Central memory CD4-positive, alpha-beta T cell (primary cell): ENCODE data around the gene AOPEP.
"Not testable (repeated sequence)": the region's sequence is repeated elsewhere in the genome, so short reads cannot be mapped to it uniquely, and the experiment has no call there.

Experiments
- DNase-seq: peaks from one replicate; pipeline ENCODE4 v3.0.0; 2022

Gene AOPEP

GRCh38 chr9:94819161-94819687, 92.7 kb downstream of the AOPEP start:
- no peak for DNase-seq

GRCh38 chr9:94821098-94821887, 94.8 kb downstream of the AOPEP start:
- DNase-seq, result no peak

- DNase-seq, result no peak
These were observed 95.8 kb downstream of the AOPEP start for GRCh38 chr9:94822273-94822672.

- DNase-seq, result no peak
These were observed 97.2 kb downstream of the AOPEP start for GRCh38 chr9:94823710-94824109.

GRCh38 chr9:94824411-94824810, 97.9 kb downstream of the AOPEP start:
- no peak for DNase-seq

- DNase-seq, result no peak
These were observed 98.6 kb downstream of the AOPEP start for GRCh38 chr9:94824913-94825610.

- DNase-seq, result no peak
These were observed 99.1 kb downstream of the AOPEP start for GRCh38 chr9:94825611-94825958.

- DNase-seq, result no peak
These were observed 99.5 kb downstream of the AOPEP start for GRCh38 chr9:94826044-94826443.

- no peak for DNase-seq
These were observed 100.3 kb downstream of the AOPEP start for GRCh38 chr9:94826644-94827410.

- no peak for DNase-seq
These were observed 101.2 kb downstream of the AOPEP start for GRCh38 chr9:94827584-94828304.

GRCh38 chr9:94829380-94830070, 103.0 kb downstream of the AOPEP start:
- DNase-seq, result no peak

- not testable (repeated sequence) for DNase-seq
These were observed 103.6 kb downstream of the AOPEP start for GRCh38 chr9:94830071-94830604.

GRCh38 chr9:94833802-94834201, 107.3 kb downstream of the AOPEP start:
- no peak for DNase-seq

GRCh38 chr9:94837404-94837803, 110.9 kb downstream of the AOPEP start:
- DNase-seq, result no peak

- DNase-seq, result no peak
These were observed 112.9 kb downstream of the AOPEP start for GRCh38 chr9:94839398-94839797.

- no peak for DNase-seq
These were observed 114.2 kb downstream of the AOPEP start for GRCh38 chr9:94840738-94841137.

GRCh38 chr9:94843134-94843533, 116.6 kb downstream of the AOPEP start:
- no peak for DNase-seq

GRCh38 chr9:94846739-94847138, 120.2 kb downstream of the AOPEP start:
- DNase-seq, result no peak

- DNase-seq, result no peak
These were observed 121.0 kb downstream of the AOPEP start for GRCh38 chr9:94847486-94847885.

GRCh38 chr9:94848791-94849190, 122.3 kb downstream of the AOPEP start:
- DNase-seq, result not testable (repeated sequence)

- DNase-seq, result no peak
These were observed 124.3 kb downstream of the AOPEP start for GRCh38 chr9:94850540-94851434.
